AG09319 (cell line): ENCODE data around the gene CBX2.
"Not testable (repeated sequence)": the region's sequence is repeated elsewhere in the genome, so short reads cannot be mapped to it uniquely, and the experiment has no call there.

Experiments used
- DNase-seq: peaks from one replicate; pipeline ENCODE4 v3.0.0-alpha.2; 2010; ENCODE audit warnings: low read depth; ENCODE audit errors: extremely low read depth
- CTCF ChIP-seq: IDR thresholded peaks from 2 replicates; pipeline ENCODE4 v1.5.1; 2011; ENCODE audit warnings: low read depth, mild to moderate bottlenecking, inconsistent platforms, low read length, moderate library complexity

Gene CBX2

DNA sequence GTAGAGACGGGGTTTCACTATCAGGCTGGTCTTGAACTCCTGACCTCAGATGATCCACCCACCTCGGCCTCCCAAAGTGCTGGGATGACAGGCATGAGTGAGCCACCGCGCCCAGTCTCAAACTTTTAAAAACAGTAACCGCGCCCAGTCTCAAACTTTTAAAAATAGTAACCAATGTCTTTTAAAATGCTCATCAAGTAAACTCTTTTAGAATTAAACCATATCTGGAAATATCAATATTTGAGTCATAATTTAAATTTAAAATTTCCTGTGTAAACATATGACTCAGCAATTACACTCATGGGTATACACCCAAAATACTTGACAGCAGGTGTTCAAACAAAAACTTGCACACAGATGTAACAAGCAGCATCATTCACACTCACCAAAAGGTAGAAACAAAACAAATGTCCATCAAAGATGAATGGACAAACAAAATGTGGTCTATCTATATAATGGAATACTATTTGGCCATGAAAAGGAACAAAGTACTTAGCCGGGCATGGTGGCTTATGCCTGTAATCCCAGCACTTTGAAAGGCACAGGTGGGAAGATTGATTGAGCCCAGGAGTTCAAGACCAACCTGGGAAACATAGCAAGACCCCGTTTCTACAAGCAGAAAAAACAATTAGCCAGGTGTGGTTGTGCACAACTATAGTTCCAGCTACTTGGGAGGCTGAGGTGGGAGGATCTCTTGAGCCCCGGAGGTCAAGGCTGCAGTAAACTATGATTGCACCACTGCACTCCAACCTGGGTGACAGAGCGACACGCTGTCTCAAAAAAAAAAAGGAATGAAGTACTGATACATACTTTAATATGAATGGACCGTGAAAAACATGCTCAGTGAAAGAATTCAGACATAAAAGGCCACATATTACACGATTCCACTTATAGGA, 27.1 kb upstream of the CBX2 start:
- no peak for DNase-seq

DNA sequence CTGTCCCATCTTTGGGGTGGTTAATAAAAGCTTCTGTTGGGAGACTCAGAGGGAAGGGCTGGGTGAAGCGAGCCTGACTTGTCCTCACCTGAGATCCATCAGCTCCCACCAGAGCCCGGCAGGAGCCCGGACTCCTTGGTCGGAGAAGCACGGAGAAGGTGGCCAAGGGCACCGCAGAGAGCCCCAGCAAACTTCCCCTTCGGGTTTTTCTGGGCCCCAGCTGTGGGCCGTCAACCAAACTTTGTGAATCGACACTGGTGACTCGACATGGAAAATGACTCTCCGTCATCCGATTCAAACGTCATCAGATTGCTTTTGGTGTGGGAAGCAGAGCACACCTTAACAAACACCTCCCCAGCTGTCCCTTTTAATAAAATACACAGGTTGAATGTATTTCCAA, 25.8 kb upstream of the CBX2 start:
- no peak for TF ChIP-seq CTCF
- no peak for DNase-seq

More for the DNA sequence above, 27.1 kb upstream of the CBX2 start:
- no peak for TF ChIP-seq CTCF

- no peak for TF ChIP-seq CTCF
- DNase-seq: no peak
These were observed 23.6 kb upstream of the CBX2 start for GRCh38 chr17:79754370-79754769.

DNA sequence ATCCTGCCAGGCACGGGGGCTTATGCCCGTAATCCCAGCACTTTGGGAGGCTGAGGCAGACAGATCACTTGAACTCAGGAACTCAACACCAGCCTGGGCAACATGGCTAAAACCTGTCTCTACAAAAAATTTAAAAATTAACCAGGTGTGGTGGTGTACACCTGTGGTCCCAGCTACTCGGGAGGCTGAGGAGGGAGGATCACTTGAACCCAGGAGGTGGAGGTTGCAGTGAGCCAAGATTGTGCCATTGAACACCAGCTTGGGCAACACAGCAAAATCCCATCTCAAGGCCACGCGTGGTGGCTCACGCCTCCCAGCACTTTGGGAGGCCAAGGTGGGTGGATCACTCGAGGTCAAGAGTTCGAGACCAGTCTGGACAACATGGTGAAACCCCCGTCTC, 23.0 kb upstream of the CBX2 start:
- DNase-seq: not testable (repeated sequence)

GRCh38 chr17:79755591-79755990, 22.4 kb upstream of the CBX2 start:
- no peak for TF ChIP-seq CTCF
- no peak for DNase-seq

DNA sequence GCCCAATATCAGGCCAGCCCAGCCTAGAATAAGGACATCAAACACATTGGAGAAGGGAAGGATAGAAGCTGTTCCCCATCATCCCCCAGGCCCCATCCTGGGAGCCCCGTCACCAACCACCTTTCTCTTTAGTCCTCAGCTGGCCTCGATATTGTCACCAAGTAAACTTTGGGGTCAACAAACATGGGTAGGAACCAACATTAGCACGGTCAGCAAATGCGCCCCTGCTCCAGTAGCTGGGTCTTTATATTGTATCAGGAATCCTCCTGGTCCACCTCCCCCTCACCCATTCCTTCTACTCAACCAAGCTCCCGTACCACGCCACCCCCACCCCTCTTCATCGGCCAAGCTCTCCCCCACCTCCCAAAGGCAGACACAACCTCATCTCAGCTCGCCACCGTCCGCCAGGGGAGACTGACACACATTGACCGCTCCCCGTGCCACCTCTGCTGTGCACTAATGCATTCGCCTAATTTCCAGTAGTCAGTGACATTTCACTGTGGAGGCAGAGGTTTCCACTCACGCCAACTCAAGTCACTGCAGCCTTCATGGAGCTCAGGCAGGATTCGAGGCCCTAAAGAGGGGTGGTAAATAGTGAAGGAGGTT, 20.7 kb upstream of the CBX2 start:
- TF ChIP-seq CTCF: no peak
- no peak for DNase-seq

DNA sequence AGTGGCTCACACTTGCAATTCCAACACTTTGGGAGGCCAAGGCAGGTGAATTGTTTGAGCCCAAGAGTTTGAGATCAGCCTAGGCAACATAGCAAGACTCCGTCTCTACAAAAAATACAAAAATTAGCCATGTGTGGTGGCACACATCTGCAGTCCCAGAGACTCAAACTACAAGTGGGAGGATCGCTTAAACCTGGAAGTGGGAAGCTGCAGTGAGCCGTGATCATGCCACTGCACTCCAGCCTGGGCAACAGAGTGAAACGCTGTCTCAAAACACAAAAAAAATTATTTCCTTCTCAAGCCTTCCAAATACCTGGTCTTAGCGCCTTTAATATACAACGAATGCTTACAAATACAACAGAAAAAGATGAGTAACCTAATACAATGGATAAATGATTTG, 19.7 kb upstream of the CBX2 start:
- TF ChIP-seq CTCF: no peak
- DNase-seq: no peak
